ENCODE data around the gene LVRN.

- TF ChIP-seq CTCF (IDR thresholded peaks at IDR 0.05) (no peak), ZFX (IDR thresholded peaks at IDR 0.05; ENCODE audit: borderline replicate concordance) (no peak)
Measured at GRCh38 chr5:116011046-116011445, 48.8 kb downstream of the LVRN start.
